WTC11 (cell line): ENCODE measurements around the gene PDE1C.

Experiments
- ATF3 ChIP-seq: sonication (generic); formaldehyde crosslinking; conservative IDR thresholded peaks from 2 replicates; pipeline ENCODE4 v1.8.1; 2022; ENCODE audit warnings: mild to moderate bottlenecking, missing genetic modification reagents
- ATF6 ChIP-seq: sonication (generic); formaldehyde crosslinking; IDR thresholded peaks from 2 replicates; pipeline ENCODE4 v1.8.1; 2023; ENCODE audit warnings: mild to moderate bottlenecking, missing genetic modification reagents
- CREM ChIP-seq: sonication (generic); formaldehyde crosslinking; IDR thresholded peaks from 2 replicates; pipeline ENCODE4 v1.8.1; 2022; ENCODE audit warnings: mild to moderate bottlenecking, missing genetic modification reagents, moderate library complexity
- JUN ChIP-seq: sonication (generic); formaldehyde crosslinking; IDR thresholded peaks from 2 replicates; pipeline ENCODE4 v1.8.0; 2023; ENCODE audit warnings: mild to moderate bottlenecking, missing genetic modification reagents
- KAT7 ChIP-seq: sonication (generic); formaldehyde crosslinking; IDR thresholded peaks from 2 replicates; pipeline ENCODE4 v1.8.1; 2023; ENCODE audit warnings: missing genetic modification reagents, mild to moderate bottlenecking, borderline replicate concordance
- MAX ChIP-seq: sonication (generic); formaldehyde crosslinking; IDR thresholded peaks from 2 replicates; pipeline ENCODE4 v1.8.0; 2022; ENCODE audit warnings: mild to moderate bottlenecking, missing genetic modification reagents
- MLX ChIP-seq: sonication (generic); formaldehyde crosslinking; IDR thresholded peaks from 2 replicates; pipeline ENCODE4 v1.8.1; 2023; ENCODE audit warnings: mild to moderate bottlenecking, missing genetic modification reagents, moderate library complexity
- NR1H2 ChIP-seq: sonication (generic); formaldehyde crosslinking; IDR thresholded peaks from 2 replicates; pipeline ENCODE4 v1.9.0; 2021; ENCODE audit warnings: mild to moderate bottlenecking, moderate library complexity, missing genetic modification reagents
- TF ChIP-seq, protein P1 (sequence below): fragments of 200-600 bp; IDR thresholded peaks from 2 replicates; pipeline ENCODE4 v1.8.0; 2022; ENCODE audit warnings: antibody characterized with exemption
- TF ChIP-seq, protein P2 (sequence below): sonication (generic); formaldehyde crosslinking; IDR thresholded peaks from 2 replicates; pipeline ENCODE4 v1.8.1; 2022; ENCODE audit warnings: low read depth, mild to moderate bottlenecking, moderate library complexity, missing genetic modification reagents, borderline replicate concordance
- TF ChIP-seq, protein P3 (sequence below): sonication (generic); formaldehyde crosslinking; IDR thresholded peaks from 2 replicates; pipeline ENCODE4 v1.8.1; 2022; ENCODE audit warnings: missing genetic modification reagents, borderline replicate concordance

GRCh38 chr7:31761646-31762045, 308.6 kb downstream of the PDE1C start:
- TF ChIP-seq, protein P1, sequence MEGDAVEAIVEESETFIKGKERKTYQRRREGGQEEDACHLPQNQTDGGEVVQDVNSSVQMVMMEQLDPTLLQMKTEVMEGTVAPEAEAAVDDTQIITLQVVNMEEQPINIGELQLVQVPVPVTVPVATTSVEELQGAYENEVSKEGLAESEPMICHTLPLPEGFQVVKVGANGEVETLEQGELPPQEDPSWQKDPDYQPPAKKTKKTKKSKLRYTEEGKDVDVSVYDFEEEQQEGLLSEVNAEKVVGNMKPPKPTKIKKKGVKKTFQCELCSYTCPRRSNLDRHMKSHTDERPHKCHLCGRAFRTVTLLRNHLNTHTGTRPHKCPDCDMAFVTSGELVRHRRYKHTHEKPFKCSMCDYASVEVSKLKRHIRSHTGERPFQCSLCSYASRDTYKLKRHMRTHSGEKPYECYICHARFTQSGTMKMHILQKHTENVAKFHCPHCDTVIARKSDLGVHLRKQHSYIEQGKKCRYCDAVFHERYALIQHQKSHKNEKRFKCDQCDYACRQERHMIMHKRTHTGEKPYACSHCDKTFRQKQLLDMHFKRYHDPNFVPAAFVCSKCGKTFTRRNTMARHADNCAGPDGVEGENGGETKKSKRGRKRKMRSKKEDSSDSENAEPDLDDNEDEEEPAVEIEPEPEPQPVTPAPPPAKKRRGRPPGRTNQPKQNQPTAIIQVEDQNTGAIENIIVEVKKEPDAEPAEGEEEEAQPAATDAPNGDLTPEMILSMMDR, result no peak
- TF ChIP-seq JUN (no peak), MAX (CRISPR knock-in tag) (no peak), MLX (no peak), CREM (CRISPR knock-in tag) (no peak), ATF6 (CRISPR knock-in tag) (no peak), KAT7 (CRISPR knock-in tag) (no peak), ATF3 (CRISPR knock-in tag) (no peak), NR1H2 (CRISPR knock-in tag) (no peak)
- TF ChIP-seq, protein P2, sequence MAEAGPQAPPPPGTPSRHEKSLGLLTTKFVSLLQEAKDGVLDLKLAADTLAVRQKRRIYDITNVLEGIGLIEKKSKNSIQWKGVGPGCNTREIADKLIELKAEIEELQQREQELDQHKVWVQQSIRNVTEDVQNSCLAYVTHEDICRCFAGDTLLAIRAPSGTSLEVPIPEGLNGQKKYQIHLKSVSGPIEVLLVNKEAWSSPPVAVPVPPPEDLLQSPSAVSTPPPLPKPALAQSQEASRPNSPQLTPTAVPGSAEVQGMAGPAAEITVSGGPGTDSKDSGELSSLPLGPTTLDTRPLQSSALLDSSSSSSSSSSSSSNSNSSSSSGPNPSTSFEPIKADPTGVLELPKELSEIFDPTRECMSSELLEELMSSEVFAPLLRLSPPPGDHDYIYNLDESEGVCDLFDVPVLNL (CRISPR knock-in tag), result no peak
- TF ChIP-seq, protein P3, sequence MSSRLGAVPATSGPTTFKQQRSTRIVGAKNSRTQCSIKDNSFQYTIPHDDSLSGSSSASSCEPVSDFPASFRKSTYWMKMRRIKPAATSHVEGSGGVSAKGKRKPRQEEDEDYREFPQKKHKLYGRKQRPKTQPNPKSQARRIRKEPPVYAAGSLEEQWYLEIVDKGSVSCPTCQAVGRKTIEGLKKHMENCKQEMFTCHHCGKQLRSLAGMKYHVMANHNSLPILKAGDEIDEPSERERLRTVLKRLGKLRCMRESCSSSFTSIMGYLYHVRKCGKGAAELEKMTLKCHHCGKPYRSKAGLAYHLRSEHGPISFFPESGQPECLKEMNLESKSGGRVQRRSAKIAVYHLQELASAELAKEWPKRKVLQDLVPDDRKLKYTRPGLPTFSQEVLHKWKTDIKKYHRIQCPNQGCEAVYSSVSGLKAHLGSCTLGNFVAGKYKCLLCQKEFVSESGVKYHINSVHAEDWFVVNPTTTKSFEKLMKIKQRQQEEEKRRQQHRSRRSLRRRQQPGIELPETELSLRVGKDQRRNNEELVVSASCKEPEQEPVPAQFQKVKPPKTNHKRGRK (CRISPR knock-in tag), result no peak
